ENCODE data around the gene RPRD2.

DNA sequence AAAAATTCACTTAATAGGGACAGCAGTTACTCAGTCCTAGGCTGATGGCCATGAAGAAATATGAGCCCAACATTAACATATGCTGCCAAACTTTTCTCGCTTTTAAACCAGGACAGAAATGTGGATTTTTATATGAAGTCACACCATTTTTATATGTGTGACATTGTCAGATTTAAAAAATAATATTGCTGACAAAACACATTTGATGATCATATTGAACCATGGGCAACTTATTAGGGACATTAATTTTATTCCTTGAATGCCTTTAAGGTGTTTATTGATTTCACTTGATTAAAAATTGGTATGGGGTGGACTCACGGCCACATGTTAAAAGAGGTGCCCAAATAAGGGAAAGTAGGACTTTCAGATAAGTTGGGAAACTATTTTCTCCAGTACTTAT lies 58.6 kb downstream of the RPRD2 start:
- TF ChIP-seq, protein P1, sequence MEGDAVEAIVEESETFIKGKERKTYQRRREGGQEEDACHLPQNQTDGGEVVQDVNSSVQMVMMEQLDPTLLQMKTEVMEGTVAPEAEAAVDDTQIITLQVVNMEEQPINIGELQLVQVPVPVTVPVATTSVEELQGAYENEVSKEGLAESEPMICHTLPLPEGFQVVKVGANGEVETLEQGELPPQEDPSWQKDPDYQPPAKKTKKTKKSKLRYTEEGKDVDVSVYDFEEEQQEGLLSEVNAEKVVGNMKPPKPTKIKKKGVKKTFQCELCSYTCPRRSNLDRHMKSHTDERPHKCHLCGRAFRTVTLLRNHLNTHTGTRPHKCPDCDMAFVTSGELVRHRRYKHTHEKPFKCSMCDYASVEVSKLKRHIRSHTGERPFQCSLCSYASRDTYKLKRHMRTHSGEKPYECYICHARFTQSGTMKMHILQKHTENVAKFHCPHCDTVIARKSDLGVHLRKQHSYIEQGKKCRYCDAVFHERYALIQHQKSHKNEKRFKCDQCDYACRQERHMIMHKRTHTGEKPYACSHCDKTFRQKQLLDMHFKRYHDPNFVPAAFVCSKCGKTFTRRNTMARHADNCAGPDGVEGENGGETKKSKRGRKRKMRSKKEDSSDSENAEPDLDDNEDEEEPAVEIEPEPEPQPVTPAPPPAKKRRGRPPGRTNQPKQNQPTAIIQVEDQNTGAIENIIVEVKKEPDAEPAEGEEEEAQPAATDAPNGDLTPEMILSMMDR (IDR thresholded peaks at IDR 0.05): no peak
- no peak for TF ChIP-seq EZH2 (IDR thresholded peaks at IDR 0.05; ENCODE audit: borderline replicate concordance, insufficient read depth, low read depth, low read length, poor library complexity, severe bottlenecking)
